SK-N-MC (cell line): Measurements from ENCODE around the gene DIPK1C.

Source experiments
- EZH2 ChIP-seq: fragments of 200-600 bp; sonication (generic); IDR thresholded peaks from one replicate; pipeline ENCODE4 v1.6.1; 2017; ENCODE audit warnings: antibody characterized with exemption
- FOXP2 ChIP-seq: optimal IDR thresholded peaks from 2 replicates; pipeline ENCODE3; 2011; ENCODE audit warnings: mild to moderate bottlenecking, moderate library complexity; ENCODE audit not compliant: insufficient read depth; ENCODE audit errors: extremely low read length, control extremely low read depth
- POLR2AphosphoS5 ChIP-seq: IDR thresholded peaks from 2 replicates; pipeline ENCODE4 v1.6.1; 2012; ENCODE audit warnings: mild to moderate bottlenecking, low read depth, low read length, borderline replicate concordance

DNA sequence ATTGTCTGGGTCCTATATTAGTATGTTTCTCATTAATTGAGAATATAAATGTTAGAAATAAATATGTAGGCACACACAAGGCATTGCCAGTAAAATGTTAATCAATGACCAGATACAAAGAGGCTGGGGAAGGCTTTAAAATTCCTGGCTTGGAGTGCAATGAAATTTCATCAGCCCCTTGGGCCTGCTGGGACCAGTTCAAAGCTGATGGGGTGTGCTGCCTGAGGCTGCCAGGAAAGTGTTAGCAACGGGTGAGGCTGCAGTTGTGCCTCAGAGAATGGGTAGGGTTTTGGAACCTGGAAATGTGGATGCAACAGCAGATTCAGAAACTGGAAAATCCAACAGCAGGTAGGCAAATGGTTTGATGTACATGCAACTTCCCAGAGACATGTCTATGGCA, 68.9 kb downstream of the DIPK1C start:
- TF ChIP-seq POLR2AphosphoS5 (no peak), EZH2 (no peak), FOXP2 (no peak)
